Activated naive CD8-positive, alpha-beta T cell (primary cell): ENCODE data around the gene MAPK7.

Source experiments
- H3K27ac Mint-ChIP-seq: one replicate; pipeline ENCODE4 v1.8.0; 2021; ENCODE audit warnings: mixed read lengths
- H3K27me3 Mint-ChIP-seq: one replicate; pipeline ENCODE4 v1.8.0; 2021; ENCODE audit warnings: mixed read lengths
- H3K36me3 Mint-ChIP-seq: one replicate; pipeline ENCODE4 v1.8.0; 2021; ENCODE audit warnings: mixed read lengths
- H3K4me1 Mint-ChIP-seq: one replicate; pipeline ENCODE4 v1.8.0; 2021; ENCODE audit warnings: low read depth, mixed read lengths
- H3K4me3 Mint-ChIP-seq: one replicate; pipeline ENCODE4 v1.8.0; 2021; ENCODE audit warnings: mild to moderate bottlenecking, mixed read lengths
- H3K9me3 Mint-ChIP-seq: one replicate; pipeline ENCODE4 v1.8.0; 2021; ENCODE audit warnings: low read depth, mixed read lengths

MAPK7 gene

DNA sequence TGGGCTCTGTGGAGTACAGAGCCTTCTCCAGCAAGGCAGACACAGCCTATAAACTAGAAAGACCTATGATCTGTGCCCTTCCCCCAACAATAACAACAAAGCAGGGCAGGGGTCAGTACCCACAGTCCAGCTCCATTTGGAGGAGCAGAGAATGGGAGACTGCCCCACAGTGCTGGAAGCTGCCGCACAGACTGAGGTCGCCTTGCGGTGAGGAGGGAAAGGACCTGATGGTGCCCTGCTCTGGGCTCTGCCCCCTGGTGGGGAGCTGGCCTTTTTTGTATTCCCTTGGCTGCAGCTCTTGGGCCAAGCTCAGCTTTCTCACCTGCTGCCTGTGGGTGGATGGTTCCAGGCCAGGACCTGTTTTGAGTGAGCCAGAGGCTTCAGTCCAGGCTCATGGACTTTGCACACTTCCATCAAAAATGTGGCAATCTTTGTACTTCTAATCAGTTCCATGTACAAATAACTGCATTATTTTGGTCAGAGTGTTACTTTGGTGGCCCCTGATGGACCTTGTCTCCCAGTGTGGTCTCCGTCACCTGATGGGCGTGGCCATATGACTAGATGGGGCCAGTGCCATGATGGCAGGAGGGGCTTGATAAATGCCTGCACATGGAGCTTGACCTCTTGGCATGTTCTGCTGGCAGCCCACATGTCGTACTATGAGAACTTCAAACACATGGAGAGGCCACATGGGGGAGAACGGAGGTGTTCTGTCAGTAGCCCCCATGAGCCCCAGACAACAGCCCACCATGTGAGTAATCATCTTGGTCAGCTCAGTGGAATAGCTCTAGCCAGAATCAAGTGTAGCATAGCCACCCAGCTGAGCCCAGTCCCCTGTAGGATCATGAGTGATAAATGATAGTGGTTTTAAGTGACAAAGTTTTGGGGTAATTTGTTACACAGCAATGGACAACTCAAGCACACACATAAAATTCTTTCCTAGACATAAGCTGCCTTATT, 40.0 kb upstream of the MAPK7 start:
- H3K27me3 Mint-ChIP-seq = peaks cover 20% of the 10 kb centered on the region
- no peak overlapping the region for H3K27ac Mint-ChIP-seq
- H3K9me3 Mint-ChIP-seq = no peaks in the 10 kb centered on the region
- no peak overlapping the region for H3K4me3 Mint-ChIP-seq
- H3K36me3 Mint-ChIP-seq = peaks cover 2% of the 10 kb centered on the region
- H3K4me1 Mint-ChIP-seq = no peaks in the 10 kb centered on the region

DNA sequence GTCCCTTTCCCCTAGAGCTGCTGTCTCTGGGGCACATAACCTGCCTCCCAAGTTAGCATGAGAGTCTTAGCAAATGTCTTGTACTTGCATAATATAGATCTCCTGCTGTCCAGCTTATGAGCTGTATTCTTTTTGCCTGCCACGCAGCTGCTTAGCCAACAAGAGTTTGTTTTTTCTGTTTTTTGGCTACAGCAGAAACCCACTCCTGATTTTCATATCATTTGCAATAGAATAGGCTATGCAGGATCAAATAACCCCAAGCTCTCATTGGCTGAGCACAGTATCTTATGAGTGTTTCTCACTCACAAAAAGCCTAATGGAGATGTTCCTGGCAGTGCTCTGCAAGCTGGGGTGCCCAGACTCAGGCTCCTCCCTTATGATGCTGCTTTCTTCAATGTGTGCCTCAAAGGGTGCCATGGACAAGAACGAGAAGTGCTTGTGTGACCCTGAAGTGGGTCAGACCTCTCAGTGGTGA, 38.9 kb upstream of the MAPK7 start:
- Mint-ChIP-seq H3K9me3 (no peaks in the 10 kb centered on the region), H3K27me3 (peaks cover 20% of the 10 kb centered on the region), H3K4me1 (no peaks in the 10 kb centered on the region), H3K27ac (no peak overlapping the region), H3K36me3 (peaks cover 2% of the 10 kb centered on the region), H3K4me3 (no peak overlapping the region)

DNA sequence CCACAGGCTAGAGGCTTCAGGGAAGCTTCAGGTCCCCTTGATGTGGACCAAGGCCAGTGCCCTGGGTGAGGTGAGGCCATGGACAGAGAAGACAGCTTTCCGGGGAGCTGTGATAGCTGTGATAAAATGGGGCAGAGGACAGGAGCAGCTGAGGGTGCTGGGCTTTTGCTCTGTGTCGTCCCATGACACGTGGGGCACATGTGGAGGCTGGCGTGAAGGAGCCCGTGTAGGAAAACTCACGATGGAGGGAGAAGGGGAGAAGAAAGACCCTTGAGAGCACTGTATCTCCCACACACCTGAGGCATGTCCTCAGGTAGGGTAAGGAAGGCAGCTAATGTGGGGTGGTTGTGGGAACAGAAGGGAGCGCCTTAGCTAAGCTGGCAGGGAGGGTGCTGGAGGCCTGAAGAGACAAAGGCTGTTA, 37.1 kb upstream of the MAPK7 start:
- H3K27me3 Mint-ChIP-seq = peaks cover 20% of the 10 kb centered on the region
- H3K9me3 Mint-ChIP-seq = no peaks in the 10 kb centered on the region
- no peaks in the 10 kb centered on the region for H3K4me1 Mint-ChIP-seq
- H3K27ac Mint-ChIP-seq = no peak overlapping the region
- H3K4me3 Mint-ChIP-seq = no peak overlapping the region
- no peaks in the 10 kb centered on the region for H3K36me3 Mint-ChIP-seq

DNA sequence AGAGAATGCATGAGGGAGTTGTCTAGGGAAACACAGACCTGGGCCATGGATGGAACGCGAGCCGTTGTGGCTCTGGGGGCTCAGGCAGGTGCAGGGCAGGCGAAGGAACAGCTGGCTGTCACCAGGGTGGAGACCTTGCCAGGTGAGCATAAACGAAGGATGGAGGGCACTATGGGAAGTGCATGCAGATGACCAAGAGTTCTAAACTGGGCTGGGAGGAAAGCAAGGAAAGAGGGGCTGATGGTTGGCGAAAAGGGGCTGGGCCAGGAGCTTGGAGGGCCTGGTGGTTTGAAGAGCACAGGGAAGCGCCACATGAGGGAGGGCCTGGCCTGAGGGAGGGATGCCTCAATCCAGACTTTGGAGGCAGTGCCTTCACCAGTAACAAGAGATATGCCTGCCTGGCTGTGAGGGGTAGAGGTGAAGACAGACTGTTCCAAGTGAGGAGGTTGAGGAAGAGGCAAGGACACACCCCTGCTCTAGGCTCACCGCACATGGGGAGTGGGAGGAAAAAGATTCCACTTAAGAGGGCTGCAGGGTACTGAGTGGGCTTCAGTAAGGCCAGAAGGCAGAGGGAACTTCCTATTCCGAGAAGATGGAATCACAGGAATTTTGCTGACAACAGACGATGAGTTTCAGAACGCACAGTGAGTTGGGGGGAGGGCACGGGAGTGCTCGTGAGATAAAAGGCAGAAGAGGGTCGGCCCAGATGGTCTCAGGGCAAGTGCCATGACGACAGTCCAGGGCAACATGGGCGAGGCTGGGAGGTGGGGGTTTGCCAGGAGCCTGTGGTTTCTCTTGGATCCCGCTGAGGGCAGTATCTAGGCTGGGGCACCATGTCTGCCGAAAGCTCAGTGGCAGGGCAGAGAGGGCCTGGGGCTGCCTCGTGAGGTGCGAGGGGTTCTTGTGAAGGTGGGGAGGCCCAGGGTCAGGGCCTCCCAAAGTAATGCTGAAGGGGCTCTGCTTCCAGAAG, 36.4 kb upstream of the MAPK7 start:
- peaks cover 19% of the 10 kb centered on the region for H3K27me3 Mint-ChIP-seq
- H3K4me3 Mint-ChIP-seq = no peak overlapping the region
- H3K36me3 Mint-ChIP-seq = no peaks in the 10 kb centered on the region
- H3K4me1 Mint-ChIP-seq = no peaks in the 10 kb centered on the region
- H3K27ac Mint-ChIP-seq = no peak overlapping the region
- H3K9me3 Mint-ChIP-seq = no peaks in the 10 kb centered on the region

DNA sequence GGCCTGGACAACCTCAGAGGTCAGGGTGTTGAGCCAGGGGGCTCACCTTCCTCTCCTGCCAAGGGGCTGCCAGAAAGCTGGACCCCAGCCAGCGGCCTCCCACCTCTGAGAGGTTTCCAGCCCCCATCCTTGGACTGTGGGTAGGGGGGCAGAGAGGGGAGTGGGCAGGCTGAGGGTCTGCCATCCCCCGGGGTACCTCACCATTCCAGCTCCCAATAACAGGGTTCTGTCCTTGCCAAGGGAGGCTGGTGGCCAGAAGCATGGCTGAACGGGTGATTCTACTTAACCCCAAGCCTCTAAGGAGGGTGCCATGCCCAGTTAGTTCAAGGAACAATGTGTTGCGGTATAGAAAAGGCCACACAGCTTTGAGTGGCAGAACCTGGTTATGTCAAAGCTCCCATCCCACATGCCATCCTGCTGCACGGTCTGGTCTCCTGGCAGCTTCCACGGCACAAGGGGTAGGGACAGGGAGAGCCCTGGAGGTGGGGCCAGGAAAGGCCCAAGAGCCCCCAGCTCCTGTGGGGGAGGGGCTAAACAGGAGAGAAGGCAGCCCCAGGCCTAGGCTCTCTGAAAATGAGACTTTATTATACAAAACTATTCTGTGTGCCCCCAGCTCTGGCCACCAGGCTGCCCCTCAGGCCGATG, 35.6 kb upstream of the MAPK7 start:
- no peaks in the 10 kb centered on the region for H3K36me3 Mint-ChIP-seq

DNA sequence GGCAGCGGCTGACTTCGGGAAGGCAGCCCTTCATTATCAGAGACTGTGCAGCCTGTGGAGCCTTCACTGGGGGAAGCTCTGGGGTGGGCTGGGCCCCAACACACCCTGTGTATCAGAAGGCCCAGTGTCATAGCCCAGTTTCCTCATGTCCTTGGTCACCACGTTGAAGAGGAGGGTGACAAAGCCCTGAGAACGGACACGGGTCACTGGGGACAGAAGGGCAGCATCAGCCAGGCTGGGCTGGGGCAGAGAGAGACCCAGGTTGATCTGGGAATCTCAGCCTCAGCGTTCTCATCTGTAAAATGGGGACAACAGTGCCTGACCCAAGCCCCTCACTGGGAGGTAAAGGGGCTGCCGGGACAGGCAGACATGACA, 35.1 kb upstream of the MAPK7 start:
- Mint-ChIP-seq H3K9me3 (no peaks in the 10 kb centered on the region), H3K4me3 (no peak overlapping the region), H3K4me1 (no peaks in the 10 kb centered on the region), H3K27ac (no peak overlapping the region), H3K36me3 (no peaks in the 10 kb centered on the region), H3K27me3 (peaks cover 15% of the 10 kb centered on the region)

More for the DNA sequence above, 35.6 kb upstream of the MAPK7 start:
- Mint-ChIP-seq H3K27me3 (peaks cover 15% of the 10 kb centered on the region), H3K4me3 (no peak overlapping the region), H3K27ac (no peak overlapping the region), H3K9me3 (no peaks in the 10 kb centered on the region), H3K4me1 (no peaks in the 10 kb centered on the region)

DNA sequence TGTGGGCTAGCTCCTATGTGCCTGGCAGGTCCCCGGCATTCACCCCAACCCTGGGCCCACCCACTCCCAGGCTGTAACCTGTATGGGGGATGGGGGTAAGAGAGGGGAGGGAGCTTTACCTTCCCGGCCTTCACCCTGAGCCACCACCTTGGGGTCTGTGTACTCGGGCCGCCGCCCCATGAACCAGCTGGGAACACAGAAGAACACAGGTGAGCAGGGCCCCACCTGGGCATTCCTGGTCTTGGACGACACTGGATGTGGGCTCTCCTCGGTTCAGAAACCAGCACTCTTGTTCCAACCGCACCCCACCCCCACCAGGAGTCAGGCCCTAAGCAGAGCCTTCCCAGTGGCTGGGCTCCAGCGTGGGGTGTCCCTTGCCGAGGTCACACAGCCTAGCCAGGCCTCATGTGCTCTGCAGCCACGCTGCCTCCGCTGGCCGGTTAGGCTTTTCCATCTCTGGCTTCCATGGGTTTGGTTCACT, 34.6 kb upstream of the MAPK7 start:
- H3K4me1 Mint-ChIP-seq = no peaks in the 10 kb centered on the region
- H3K27me3 Mint-ChIP-seq = peaks cover 15% of the 10 kb centered on the region
- no peaks in the 10 kb centered on the region for H3K36me3 Mint-ChIP-seq
- no peak overlapping the region for H3K27ac Mint-ChIP-seq
- no peaks in the 10 kb centered on the region for H3K9me3 Mint-ChIP-seq
- no peak overlapping the region for H3K4me3 Mint-ChIP-seq

DNA sequence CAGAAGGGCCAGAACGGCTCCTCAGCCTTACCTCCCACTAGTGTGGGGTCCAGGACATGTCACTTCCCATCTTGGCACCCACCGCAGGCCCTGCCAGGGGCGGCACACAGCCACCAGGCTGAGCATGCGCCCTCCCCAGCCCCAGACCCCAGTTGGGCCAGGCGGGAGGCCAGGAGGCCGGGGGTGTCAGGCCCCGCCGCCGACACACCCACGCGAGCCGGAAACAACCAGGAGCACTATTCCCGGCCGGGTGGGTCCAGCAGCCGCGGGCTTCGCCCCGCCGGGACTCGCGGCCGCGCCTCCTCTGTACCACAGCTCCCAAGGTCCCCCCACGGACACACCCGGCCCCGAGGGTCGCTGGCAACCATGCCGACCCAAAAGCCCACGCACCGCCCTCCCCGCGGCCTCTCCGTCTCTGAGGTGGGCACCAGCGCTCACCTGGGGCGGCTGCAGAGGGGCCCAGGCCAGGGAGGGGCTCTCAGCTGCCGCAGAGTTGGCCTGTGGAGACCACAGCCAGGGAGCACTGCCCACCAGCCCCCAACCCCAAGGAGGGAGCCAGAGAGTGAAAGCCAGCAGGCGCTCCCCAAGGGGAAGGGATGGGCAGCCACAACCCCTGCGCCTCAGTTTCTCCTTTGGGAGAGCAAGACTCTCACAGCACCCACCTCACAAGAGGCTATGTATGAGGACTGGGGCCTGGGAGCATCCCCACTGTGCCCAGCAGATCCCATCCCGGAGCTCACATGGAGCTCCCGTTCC, 33.8 kb upstream of the MAPK7 start:
- Mint-ChIP-seq H3K9me3 (no peaks in the 10 kb centered on the region), H3K4me3 (no peak overlapping the region), H3K4me1 (no peaks in the 10 kb centered on the region), H3K27me3 (peaks cover 14% of the 10 kb centered on the region), H3K27ac (no peak overlapping the region), H3K36me3 (no peaks in the 10 kb centered on the region)

DNA sequence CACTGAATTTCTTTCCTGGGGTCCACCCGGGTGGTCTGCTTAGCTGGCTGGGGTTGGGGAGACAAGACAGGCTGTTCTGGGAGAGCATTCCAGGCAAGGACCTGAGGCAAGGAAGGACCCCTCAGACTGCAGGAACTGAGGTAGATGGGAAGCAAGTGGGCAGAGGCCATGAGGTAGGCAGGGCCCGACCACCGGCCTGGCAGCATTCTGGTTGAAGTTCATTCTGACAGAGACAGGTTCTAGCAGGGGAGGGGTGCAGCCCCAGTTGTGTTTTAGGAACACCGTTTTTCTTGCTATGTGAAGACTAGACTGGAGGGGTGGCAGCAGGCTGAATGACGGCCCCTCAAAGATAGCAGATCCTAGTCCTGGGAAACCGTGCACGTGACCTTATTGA, 33.2 kb upstream of the MAPK7 start:
- H3K27ac Mint-ChIP-seq = no peak overlapping the region
- no peaks in the 10 kb centered on the region for H3K9me3 Mint-ChIP-seq
- H3K4me1 Mint-ChIP-seq = no peaks in the 10 kb centered on the region
- no peak overlapping the region for H3K4me3 Mint-ChIP-seq
- H3K36me3 Mint-ChIP-seq = no peaks in the 10 kb centered on the region
- H3K27me3 Mint-ChIP-seq = peaks cover 12% of the 10 kb centered on the region

DNA sequence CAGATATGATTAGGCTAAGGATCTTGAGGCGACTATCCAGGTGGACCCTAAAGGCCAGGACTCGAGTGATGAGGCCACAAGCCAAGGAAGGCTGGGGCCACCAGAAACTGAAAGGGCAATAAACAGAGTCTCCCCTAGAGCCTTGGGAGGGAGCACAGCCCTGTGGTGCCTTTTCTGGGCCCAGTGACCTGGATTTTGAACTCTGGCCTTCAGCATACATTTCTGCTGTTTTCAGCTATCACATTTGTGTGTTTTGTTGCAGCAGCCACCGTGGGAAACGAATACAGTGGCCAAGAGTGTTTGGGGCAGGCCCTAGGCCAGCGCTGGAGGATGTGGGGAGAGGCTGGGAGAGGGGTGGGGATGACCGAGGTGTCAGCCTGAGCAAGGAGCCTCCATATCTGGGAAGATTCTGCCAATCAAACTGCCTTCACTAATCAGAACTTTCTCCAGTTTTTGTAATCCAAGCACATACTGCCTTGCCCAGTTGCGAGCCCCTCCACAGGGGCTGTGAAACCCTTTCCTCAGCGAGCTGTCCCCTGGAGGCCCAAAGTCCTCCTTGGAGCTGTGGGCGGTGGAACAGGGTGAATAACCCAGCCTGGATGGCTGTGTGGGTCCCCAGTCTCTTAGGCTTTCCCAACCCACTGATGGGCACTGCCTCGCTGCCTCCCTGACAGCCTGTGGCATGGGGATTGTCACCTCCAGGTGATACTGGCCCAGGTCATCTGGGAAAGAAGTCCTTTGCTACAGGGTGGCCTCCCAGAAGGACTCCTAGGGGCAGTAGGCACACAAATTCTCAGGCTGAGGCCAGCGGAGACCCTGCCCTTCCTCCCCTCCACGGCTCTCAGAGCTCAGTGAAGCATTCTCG, 32.6 kb upstream of the MAPK7 start:
- H3K27me3 Mint-ChIP-seq = peaks cover 13% of the 10 kb centered on the region

DNA sequence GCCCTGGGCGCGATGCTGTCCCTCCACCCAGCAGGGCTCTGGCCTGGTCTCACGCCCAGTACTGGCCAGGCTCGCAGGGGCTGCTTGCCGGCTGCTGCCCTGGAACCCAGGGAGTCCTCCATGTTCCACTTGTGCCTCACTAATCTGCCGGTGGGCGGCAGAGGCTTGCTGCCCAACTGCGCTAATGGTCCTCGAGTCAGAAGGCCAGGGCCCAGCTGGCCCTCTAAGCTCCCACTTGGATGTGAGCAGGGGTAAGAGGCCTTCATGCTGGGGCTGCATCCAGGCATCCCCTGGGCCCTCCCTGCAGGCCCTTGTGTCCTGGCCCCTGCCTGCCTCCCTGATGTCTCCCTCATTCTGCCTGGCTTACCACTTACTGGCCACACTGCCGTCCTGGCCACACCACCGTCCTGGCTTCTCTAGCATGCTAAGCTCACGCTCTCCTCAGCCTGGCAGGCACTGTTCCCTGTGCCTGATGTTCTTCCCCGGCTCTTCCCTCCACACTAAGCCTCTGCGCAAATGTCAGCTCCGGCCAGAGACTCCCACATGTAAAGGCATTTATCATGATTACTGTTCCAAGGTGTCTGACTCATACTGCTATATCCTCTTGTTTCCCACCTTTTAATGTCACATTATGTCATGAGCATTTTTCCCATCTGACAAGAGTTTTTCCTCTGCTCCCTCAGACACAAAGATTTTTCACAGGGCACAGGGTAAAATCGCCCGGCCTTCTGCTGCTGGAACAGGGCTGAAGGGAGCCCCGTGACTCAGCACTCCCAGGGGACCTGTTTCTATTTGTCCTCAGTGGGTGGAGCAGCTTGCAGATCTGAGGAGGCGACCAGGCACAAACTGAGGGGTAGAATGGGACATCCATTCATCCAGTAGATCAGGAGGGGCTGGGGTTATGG, 31.7 kb upstream of the MAPK7 start:
- no peaks in the 10 kb centered on the region for H3K4me1 Mint-ChIP-seq
- H3K27me3 Mint-ChIP-seq = peaks cover 7% of the 10 kb centered on the region
- H3K9me3 Mint-ChIP-seq = no peaks in the 10 kb centered on the region
- H3K36me3 Mint-ChIP-seq = no peaks in the 10 kb centered on the region
- H3K27ac Mint-ChIP-seq = no peak overlapping the region
- H3K4me3 Mint-ChIP-seq = no peak overlapping the region

More for the DNA sequence above, 32.6 kb upstream of the MAPK7 start:
- Mint-ChIP-seq H3K4me3 (no peak overlapping the region), H3K9me3 (no peaks in the 10 kb centered on the region), H3K27ac (no peak overlapping the region), H3K4me1 (no peaks in the 10 kb centered on the region), H3K36me3 (no peaks in the 10 kb centered on the region)

DNA sequence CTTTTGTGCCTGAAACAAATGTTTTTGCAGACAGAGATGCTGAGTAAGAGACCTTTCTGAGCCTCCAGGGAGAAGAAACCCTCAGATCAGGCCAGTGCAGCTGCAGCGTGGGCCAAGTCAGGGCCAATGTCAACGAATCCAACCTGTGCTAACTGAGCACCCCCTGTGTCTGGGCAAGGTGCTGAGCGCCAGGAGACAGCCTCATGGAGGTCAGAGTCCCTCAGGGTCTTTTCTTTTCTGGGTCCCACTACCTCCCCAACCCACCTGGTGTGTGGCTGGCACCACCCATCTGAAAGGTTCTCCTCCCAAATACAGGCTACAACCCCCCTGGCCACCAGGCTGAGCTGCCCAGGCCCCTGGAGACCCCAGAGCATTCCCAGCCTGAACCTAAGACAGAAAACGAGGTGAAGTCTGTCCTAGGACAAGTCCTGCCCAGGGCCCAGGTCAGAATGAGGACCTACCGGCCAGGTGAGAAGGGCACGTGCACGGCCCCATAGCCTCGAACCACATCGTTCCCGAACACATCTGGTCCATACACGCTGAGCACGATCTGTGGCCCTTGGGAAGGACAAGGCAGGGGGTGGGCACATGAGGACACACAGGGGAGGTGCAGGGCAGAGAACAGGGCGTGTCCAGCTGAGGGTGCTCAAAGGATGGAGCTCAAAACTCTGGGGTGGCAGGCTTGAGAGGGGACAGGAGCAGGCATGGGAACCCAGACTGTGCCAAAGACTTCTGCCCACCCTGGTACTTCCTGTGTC, 30.8 kb upstream of the MAPK7 start:
- no peaks in the 10 kb centered on the region for H3K4me1 Mint-ChIP-seq
- no peak overlapping the region for H3K4me3 Mint-ChIP-seq
- no peak overlapping the region for H3K27ac Mint-ChIP-seq
- H3K9me3 Mint-ChIP-seq = no peaks in the 10 kb centered on the region
- H3K27me3 Mint-ChIP-seq = peaks cover 1% of the 10 kb centered on the region
- no peaks in the 10 kb centered on the region for H3K36me3 Mint-ChIP-seq
